GM12873 (cell line): ENCODE data around the gene PTPRU.

Experiments used
- TF ChIP-seq, protein P1 (sequence below): IDR thresholded peaks from 2 replicates; pipeline ENCODE4 v1.5.1; 2012; ENCODE audit warnings: low read depth, mild to moderate bottlenecking, moderate library complexity, low read length, control low read depth; ENCODE audit not compliant: insufficient read depth; ENCODE audit errors: missing control alignments

The PTPRU gene

DNA sequence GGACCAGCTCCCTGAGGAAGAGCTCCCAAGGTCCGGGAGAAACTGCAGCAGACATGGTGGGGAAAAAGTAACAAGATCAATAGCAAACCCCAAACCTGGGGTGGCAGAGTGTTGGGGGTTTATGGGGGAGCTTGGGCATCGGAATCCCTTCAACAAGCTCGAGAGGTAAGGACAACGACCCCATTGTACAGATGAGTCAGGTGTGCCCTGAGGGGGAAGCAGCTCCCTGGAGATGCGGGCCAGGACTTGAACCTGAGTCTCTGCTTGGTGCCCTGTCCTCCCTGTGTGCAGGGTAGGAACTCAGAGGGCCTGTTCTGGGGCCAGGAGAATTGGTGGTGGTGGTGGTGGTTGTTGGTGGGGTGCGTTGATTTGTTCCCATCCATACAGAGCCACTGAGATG is 125.4 kb downstream of the PTPRU start:
- TF ChIP-seq, protein P1, sequence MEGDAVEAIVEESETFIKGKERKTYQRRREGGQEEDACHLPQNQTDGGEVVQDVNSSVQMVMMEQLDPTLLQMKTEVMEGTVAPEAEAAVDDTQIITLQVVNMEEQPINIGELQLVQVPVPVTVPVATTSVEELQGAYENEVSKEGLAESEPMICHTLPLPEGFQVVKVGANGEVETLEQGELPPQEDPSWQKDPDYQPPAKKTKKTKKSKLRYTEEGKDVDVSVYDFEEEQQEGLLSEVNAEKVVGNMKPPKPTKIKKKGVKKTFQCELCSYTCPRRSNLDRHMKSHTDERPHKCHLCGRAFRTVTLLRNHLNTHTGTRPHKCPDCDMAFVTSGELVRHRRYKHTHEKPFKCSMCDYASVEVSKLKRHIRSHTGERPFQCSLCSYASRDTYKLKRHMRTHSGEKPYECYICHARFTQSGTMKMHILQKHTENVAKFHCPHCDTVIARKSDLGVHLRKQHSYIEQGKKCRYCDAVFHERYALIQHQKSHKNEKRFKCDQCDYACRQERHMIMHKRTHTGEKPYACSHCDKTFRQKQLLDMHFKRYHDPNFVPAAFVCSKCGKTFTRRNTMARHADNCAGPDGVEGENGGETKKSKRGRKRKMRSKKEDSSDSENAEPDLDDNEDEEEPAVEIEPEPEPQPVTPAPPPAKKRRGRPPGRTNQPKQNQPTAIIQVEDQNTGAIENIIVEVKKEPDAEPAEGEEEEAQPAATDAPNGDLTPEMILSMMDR, result no peak

DNA sequence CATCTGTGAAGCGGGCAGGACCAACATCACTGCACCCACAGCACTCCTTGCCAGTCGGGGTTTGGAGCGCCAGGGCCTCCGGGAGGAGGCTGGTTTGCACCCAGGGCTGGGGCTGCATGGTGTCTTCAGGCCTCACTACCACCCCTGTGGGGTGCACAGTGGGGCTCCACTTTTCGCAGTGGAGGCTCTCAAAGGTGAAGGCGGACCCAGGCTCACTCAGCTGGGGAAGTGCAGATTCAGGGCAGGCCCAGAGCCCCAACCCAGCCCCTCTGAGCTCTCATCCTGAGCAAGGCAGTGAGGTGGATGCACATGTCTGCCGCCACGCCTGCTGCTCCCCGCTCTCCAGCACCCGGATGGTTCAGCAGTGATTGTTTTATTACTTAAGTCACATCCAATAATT is 125.8 kb downstream of the PTPRU start:
- TF ChIP-seq, protein P1, result no peak

DNA sequence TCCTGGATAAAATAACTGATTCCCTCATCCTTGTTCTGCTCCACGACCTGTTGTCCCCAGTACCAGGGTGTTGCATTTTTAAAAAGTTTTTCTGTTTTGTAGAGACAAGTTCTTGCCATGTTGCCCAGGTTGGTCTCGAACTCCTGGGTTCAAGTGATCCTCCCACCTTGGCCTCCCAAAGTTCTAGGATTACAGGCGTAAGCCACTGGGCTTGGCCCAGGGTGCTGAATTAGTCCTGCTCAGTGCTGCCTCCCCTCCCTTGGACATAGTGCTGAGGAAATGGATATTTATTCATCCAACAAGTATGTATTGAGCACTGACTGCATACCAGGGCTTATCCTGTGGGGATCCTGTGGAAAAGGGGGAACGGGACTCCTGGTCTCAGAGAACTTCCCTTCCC is 126.4 kb downstream of the PTPRU start:
- TF ChIP-seq, protein P1, result no peak

DNA sequence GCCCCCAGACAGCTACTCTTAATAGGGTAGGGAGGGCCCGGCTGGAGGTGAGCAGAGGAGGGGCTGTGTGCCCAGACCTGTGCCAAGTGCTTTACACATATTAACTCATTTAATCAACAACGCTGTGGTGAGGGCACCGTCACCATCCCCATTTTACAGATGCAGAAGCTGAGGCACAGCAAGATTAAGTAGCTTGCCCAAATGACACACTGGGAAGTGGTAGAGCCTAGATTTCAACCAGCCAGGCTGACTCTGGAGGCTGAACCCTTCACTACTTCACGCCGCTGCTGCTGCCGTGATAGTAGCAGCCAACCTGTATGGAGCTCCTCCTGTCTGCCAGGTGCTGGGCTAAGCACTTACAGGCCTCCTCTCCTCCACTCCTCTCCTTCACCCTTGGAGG is 127.2 kb downstream of the PTPRU start:
- TF ChIP-seq, protein P1, result no peak

DNA sequence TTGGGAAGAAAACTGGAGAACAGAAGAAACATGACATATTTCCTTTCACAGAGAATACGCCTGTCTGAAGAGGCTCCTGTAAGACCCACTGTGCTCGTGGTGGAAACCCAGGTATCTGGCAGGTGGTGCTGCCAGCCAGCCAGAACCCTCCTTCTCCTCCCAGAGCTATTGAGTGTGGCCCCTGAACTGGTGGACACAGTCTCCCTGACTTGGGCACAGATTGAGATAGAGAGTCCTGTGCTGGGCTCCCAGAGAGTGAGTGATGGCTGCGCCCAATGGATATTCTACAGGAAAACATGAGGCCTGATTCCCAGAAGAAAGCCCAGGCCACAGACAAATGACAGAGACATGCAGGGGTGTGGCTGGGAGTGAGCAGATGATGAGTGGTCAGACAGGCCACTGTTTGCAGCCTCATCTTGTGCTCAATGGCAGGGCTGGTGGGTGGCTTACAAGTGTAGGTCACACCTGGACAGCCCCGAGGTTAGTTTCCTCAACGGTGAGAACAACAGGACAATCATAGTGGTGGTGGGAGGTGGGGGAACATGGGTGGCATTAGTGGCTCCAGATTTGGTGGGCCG is 127.9 kb downstream of the PTPRU start:
- TF ChIP-seq, protein P1, result no peak

DNA sequence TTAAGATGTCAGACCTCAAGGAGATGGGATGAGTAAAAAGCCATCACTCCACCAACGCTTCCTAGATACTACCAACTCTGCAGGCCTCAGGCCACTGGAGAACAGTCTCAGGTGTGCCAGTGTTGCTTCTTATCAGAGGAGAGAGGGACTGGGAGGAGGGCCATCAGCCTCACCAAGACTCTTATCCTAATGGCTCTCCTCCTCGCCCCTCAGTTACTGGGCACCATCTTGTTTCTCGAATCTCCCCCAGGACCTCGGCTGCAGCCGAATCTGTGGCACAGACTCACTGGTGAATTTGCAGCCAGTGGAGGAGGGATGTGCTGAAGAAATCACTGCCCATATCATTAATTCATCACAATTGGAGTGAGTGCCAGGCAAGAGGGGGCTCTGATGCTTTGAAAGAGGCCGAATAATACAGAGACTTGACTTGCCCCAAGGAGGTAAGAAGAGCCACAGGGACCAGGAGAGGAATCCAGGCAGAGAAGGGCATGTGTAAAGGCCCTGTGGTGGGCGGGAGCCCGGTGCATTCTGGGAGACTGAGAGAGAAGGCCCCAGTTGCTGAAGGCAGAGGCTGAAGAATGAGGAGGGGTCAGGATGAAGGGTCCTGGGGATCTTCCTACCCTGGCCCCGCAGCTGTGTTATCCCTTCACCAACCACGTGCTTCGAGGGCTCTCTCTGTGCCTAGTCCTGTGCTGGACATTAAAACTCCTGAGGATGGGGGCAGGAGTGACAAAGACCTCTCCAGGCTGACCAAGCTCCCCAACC is 129.8 kb downstream of the PTPRU start:
- TF ChIP-seq, protein P1, result no peak

DNA sequence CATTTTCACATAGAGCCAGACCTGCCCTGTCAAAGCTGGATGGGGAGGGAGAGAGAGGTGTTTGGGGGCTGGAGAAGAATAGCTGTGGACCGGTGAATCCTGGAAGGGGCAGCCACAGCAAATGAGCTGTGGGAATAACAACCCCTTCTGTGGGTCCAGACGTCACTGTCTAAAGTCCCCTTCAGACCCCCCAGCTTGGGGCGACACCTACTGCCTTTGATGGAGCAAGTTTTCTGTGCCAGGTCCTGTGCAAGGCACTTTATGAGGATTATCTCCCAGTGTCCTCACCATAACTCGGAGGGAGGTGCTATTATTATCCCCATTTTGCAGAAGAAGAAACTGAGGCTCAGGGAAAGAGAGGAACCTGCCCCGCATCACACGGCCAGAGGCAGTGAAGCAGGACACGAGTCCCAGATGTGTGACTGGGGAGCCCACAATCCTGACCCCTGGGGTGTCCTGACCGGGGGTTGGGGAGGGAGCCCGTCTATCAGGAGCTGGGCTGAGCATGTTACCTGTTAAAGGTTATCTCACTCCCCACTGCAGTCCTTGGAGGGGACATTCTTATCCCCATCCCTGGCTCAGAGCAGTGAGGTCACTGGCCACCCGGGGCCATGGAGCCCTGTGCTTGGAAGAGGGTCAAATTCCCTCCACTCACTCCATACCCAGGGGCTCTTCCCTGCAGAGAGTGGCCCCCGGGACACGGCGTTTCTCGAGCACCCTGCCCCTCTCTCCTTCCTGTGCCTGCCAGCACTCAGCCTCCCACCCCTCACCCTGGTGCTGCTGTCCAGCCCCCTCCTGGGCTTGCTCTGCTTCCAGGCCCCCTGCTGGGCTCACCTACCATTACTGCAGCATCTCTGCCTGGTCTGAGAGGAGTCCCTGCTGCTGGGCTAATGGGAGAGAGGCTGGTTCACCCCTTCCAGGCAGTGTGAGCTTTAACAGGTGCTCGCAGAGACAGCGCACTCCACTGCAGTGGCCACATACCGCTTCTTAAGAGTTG is 132.9 kb downstream of the PTPRU start:
- TF ChIP-seq, protein P1, result no peak
